Kidney (tissue), 22 donors: ENCODE data around the gene GFER. TPM values are rescaled to one million over a fixed set of nuclear protein-coding genes. Genes with fewer than 3 reads are reported as not detected.

Experiments
- DNase-seq, 5 donors: peaks; one replicate each; pipeline ENCODE4 v3.0.0-alpha.2; 2013 to 2020
- FAIRE-seq: peaks from 2 replicates; lab custom pipeline; 2012; peaks lifted over from hg19 to GRCh38; lab: Jason Lieb, UNC
- H3K27ac ChIP-seq, 2 donors: one replicate each; pipeline ENCODE4 v1.7.0; 2013; ENCODE audit warnings: low read depth in 2 of 2, low read length in 2 of 2, inconsistent platforms in 1 of 2
- H3K27me3 ChIP-seq: one replicate; pipeline ENCODE4 v1.7.1; 2013; ENCODE audit warnings: low read length, inconsistent platforms; ENCODE audit not compliant: control insufficient read depth, insufficient read depth
- H3K36me3 ChIP-seq, 3 donors: one replicate each; pipeline versions ENCODE4 v1.7.0 to v1.7.1; 2013; ENCODE audit warnings: low read length in 3 of 3, control low read depth in 1 of 3, inconsistent platforms in 1 of 3; ENCODE audit not compliant: insufficient read depth in 3 of 3, control insufficient read depth in 2 of 3
- H3K4me1 ChIP-seq, 3 donors: one replicate each; pipeline versions ENCODE4 v1.7.0 to v1.7.1; 2013; ENCODE audit warnings: low read length in 3 of 3, inconsistent platforms in 1 of 3, low read depth in 1 of 3; ENCODE audit not compliant: control insufficient read depth in 2 of 3, insufficient read depth in 2 of 3
- H3K4me3 ChIP-seq, 3 donors: one replicate each; pipeline versions ENCODE4 v1.7.0 to v1.8.1; 2013; ENCODE audit warnings: low read length in 3 of 3, control low read depth in 1 of 3, inconsistent platforms in 1 of 3
- H3K9ac ChIP-seq, 3 donors: one replicate each; pipeline versions ENCODE4 v1.7.0 to v1.7.1; 2013; ENCODE audit warnings: low read length in 3 of 3, control low read depth in 1 of 3, inconsistent platforms in 1 of 3
- H3K9me3 ChIP-seq, 3 donors: one replicate each; pipeline versions ENCODE4 v1.7.0 to v1.7.1; 2013; ENCODE audit warnings: low read length in 3 of 3, control low read depth in 1 of 3, inconsistent platforms in 1 of 3; ENCODE audit not compliant: control insufficient read depth in 2 of 3, insufficient read depth in 1 of 3
- intact Hi-C: fragments of 100-400 bp; cut with DNase I; formaldehyde crosslinking; loops from one replicate; pipeline ENCODE4 v1.11.1; 2022
- long read RNA-seq, 10 donors: library from polyadenylated mRNA in 1 of 10; unstranded in 1 of 10; transcript quantifications; one replicate each; pipeline ENCODE4 v2.0.0 and lab custom pipeline, GENCODE V29; 2021 to 2026
- polyA plus RNA-seq: library from polyadenylated mRNA; stranded (reverse); fragments of 350-450 nt; fragmentation: Illumina TruSeq; extraction: RNeasy Lipid Tissue Mini Kit (QIAGEN cat#74804); gene quantifications from one replicate; pipeline ENCODE4 v1.2.3, GENCODE V29; 2014; ENCODE audit warnings: low read depth, low replicate concordance; ENCODE audit not compliant: insufficient read depth
- total RNA-seq: library from RNA; stranded (reverse); fragmentation: NEBNext Ultra II Directional; extraction: Animal tissue kit (Norgen Biotek cat#: 25700); gene quantifications from one replicate; pipeline ENCODE4 v1.2.1, GENCODE V29; 2021
- TF ChIP-seq, protein P1 (sequence below): IDR thresholded peaks from 3 replicates; pipeline ENCODE4 v1.5.1; 2012; ENCODE audit warnings: mild to moderate bottlenecking, moderate library complexity, borderline replicate concordance; ENCODE audit not compliant: insufficient read depth; ENCODE audit errors: extremely low read depth
- donor health status: control.
- donor health status: control.
- donor health status: control.
- donor health status: control.
- donor health status: control.
- donor health status: DM: yes; HTN: yes; CAD: no.
- donor health status: Normal renal cell carcinoma (clear cell type).

Gene GFER
- total RNA-seq (25.0 TPM), polyA plus RNA-seq (45.6 TPM)
- long read RNA-seq, donor 1, transcript GFER-201 (3 exons, 2,345 nt) = major isoform, 11 of 19 reads
- long read RNA-seq, donor 1, partial matches to known transcripts = 0 of 19 reads
- long read RNA-seq, donor 1, other reads (novel, unspliced or antisense) = 0 of 19 reads
- long read RNA-seq, donor 2, transcript GFER-203 (2 exons, 1,365 nt) = minor isoform, 5 of 14 reads
- long read RNA-seq, donor 2, transcript GFER-201 (3 exons, 2,345 nt) = major isoform, 6 of 14 reads
- long read RNA-seq, donor 2, partial matches to known transcripts = 0 of 14 reads
- long read RNA-seq, donor 2, other reads (novel, unspliced or antisense) = 0 of 14 reads
- long read RNA-seq, donor 3, transcript GFER-201 (3 exons, 2,345 nt) = major isoform, 7 of 27 reads
- long read RNA-seq, donor 3, partial matches to known transcripts = 15 of 27 reads
- long read RNA-seq, donor 3, other reads (novel, unspliced or antisense) = 0 of 27 reads
- long read RNA-seq, donor 4, transcript GFER-201 (3 exons, 2,345 nt) = major isoform, 12 of 14 reads
- long read RNA-seq, donor 4, partial matches to known transcripts = 0 of 14 reads
- long read RNA-seq, donor 4, other reads (novel, unspliced or antisense) = 0 of 14 reads
- long read RNA-seq, donor 5 = 0 reads
- long read RNA-seq, donor 6, transcript GFER-201 (3 exons, 2,345 nt) = major isoform, 9 of 19 reads
- long read RNA-seq, donor 6, transcript GFER-203 (2 exons, 1,365 nt) = minor isoform, 8 of 19 reads
- long read RNA-seq, donor 6, partial matches to known transcripts = 0 of 19 reads
- long read RNA-seq, donor 6, other reads (novel, unspliced or antisense) = 0 of 19 reads
- long read RNA-seq, donor 7, transcript GFER-201 (3 exons, 2,345 nt) = major isoform, 8 of 16 reads
- long read RNA-seq, donor 7, partial matches to known transcripts = 0 of 16 reads
- long read RNA-seq, donor 7, other reads (novel, unspliced or antisense) = 6 of 16 reads
- long read RNA-seq, donor 8, transcript GFER-202 (2 exons, 482 nt) = minor isoform, 9 of 25 reads
- long read RNA-seq, donor 8, transcript GFER-203 (2 exons, 1,365 nt) = minor isoform, 6 of 25 reads
- long read RNA-seq, donor 8, transcript GFER-201 (3 exons, 2,345 nt) = major isoform, 10 of 25 reads
- long read RNA-seq, donor 8, partial matches to known transcripts = 0 of 25 reads
- long read RNA-seq, donor 8, other reads (novel, unspliced or antisense) = 0 of 25 reads
- long read RNA-seq, donor 9, transcript GFER-202 (2 exons, 482 nt) = major isoform, 8 of 17 reads
- long read RNA-seq, donor 9, transcript GFER-201 (3 exons, 2,345 nt) = minor isoform, 5 of 17 reads
- long read RNA-seq, donor 9, partial matches to known transcripts = 0 of 17 reads
- long read RNA-seq, donor 9, other reads (novel, unspliced or antisense) = 0 of 17 reads
- long read RNA-seq, donor 10, transcript GFER-203 (2 exons, 1,365 nt) = minor isoform, 5 of 19 reads
- long read RNA-seq, donor 10, transcript GFER-201 (3 exons, 2,345 nt) = major isoform, 8 of 19 reads
- long read RNA-seq, donor 10, transcript GFER-202 (2 exons, 482 nt) = minor isoform, 6 of 19 reads
- long read RNA-seq, donor 10, partial matches to known transcripts = 0 of 19 reads
- long read RNA-seq, donor 10, other reads (novel, unspliced or antisense) = 0 of 19 reads

DNA sequence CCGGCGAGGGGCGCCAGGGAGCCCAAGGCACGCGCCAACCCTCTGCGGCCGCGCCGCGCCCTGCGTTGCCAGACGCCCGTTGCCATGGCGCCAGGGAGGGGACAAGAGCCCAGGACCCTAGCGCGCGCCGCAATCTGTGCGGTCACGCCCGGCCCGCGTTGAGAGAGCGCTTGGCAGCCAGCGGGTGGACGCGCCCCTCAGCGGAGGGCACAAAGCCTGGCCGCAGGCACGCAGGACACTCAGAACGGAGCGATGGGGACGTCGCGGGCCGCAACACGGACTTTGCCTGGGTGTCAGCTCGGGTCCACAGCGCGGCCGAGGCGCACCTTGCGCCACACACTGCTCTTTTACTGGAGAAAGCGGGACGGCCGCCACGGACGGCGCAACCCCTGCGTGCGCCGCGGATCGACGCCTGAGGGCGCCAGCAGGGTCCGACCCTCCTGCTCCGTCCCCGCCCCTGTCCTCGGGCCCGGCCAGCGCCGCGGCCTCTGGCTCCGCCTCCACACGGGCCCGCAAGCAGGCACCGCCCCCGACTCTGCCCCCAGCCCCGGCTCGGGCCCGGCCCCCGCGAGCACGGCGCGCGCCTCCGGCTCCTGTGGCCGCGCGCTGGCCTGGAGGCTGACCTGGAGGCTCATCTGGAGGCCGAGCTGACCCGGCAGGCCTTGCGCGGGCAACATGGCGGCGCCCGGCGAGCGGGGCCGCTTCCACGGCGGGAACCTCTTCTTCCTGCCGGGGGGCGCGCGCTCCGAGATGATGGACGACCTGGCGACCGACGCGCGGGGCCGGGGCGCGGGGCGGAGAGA lies at the start of gene GFER:
Gene GFER, plus strand, starts transcription at position 650 of the 803 bp plus-strand sequence. Its CDS starts 26 bp downstream, at position 676.
- H3K27me3 ChIP-seq = peaks cover 37% of the 10 kb centered on the region
- TF ChIP-seq, protein P1, sequence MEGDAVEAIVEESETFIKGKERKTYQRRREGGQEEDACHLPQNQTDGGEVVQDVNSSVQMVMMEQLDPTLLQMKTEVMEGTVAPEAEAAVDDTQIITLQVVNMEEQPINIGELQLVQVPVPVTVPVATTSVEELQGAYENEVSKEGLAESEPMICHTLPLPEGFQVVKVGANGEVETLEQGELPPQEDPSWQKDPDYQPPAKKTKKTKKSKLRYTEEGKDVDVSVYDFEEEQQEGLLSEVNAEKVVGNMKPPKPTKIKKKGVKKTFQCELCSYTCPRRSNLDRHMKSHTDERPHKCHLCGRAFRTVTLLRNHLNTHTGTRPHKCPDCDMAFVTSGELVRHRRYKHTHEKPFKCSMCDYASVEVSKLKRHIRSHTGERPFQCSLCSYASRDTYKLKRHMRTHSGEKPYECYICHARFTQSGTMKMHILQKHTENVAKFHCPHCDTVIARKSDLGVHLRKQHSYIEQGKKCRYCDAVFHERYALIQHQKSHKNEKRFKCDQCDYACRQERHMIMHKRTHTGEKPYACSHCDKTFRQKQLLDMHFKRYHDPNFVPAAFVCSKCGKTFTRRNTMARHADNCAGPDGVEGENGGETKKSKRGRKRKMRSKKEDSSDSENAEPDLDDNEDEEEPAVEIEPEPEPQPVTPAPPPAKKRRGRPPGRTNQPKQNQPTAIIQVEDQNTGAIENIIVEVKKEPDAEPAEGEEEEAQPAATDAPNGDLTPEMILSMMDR = peak; percentile 26
- peak within 1 kb of the TSS; percentile 49 to 67 (median 56) for H3K4me3 ChIP-seq
- H3K4me1 ChIP-seq = peaks cover 0 to 21% (median 8%) of the 10 kb centered on the region in 3 donors
- intact Hi-C loops = no loop called here
- peak within 1 kb of the TSS in 2 of 3 donors; percentile 8 to 67 for H3K9ac ChIP-seq
- H3K9me3 ChIP-seq = no peaks in the 10 kb centered on the region
- H3K27ac ChIP-seq = peak within 1 kb of the TSS; percentile 34 to 51
- DNase-seq (peak; percentile 92 to 97 (median 96)), FAIRE-seq (no peak)
- peaks cover 0 to 12% (median 8%) of the 10 kb centered on the region in 3 donors for H3K36me3 ChIP-seq

DNA sequence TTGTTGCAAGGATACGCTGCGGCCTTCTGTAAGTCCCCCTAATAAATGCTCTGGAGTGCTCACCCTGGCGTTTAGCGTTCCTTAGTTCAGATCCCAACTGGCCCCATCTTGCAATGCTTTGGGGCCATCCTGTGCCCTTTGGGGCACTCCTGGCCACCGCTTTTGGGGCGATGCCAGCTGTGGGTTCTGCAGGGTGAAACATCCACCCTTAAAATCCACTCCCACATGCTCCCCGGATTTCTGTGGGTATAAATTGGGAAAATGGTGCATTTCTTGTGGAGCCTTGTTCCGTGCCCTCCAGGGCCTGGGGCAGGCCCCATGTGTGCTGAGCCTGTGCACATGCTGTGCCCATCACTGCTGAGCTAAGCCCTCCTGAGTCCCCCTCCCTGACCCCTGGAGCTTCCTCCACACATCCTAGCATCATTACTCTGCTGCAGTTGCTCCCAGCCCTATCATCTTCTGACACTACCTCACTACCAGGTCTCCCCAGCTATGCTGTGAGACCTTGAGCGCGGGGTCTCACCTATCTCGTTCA lies 47.0 kb upstream of the GFER start:
- peaks cover 0 to 3% (median 0%) of the 10 kb centered on the region in 3 donors for H3K4me1 ChIP-seq
- peaks cover 0 to 9% (median 6%) of the 10 kb centered on the region in 3 donors for H3K36me3 ChIP-seq
- no peak overlapping the region for H3K27ac ChIP-seq
- no peak for DNase-seq
- no peaks in the 10 kb centered on the region for H3K9me3 ChIP-seq
- no peak overlapping the region for H3K4me3 ChIP-seq
- no peak overlapping the region for H3K9ac ChIP-seq
- FAIRE-seq = no peak
- H3K27me3 ChIP-seq = no peaks in the 10 kb centered on the region
- TF ChIP-seq, protein P1 = no peak
- intact Hi-C loops = no loop called here
